HG03469 (cell line): ENCODE data around the gene PKN1.

ENCODE experiments used
- ATAC-seq: cut with Tn5 transposase; IDR thresholded peaks from one replicate; pipeline ENCODE4 v1.9.1; 2021; ENCODE audit warnings: mild to moderate bottlenecking, moderate library complexity, moderate number of reproducible peaks; ENCODE audit not compliant: unreplicated experiment

The PKN1 gene

DNA sequence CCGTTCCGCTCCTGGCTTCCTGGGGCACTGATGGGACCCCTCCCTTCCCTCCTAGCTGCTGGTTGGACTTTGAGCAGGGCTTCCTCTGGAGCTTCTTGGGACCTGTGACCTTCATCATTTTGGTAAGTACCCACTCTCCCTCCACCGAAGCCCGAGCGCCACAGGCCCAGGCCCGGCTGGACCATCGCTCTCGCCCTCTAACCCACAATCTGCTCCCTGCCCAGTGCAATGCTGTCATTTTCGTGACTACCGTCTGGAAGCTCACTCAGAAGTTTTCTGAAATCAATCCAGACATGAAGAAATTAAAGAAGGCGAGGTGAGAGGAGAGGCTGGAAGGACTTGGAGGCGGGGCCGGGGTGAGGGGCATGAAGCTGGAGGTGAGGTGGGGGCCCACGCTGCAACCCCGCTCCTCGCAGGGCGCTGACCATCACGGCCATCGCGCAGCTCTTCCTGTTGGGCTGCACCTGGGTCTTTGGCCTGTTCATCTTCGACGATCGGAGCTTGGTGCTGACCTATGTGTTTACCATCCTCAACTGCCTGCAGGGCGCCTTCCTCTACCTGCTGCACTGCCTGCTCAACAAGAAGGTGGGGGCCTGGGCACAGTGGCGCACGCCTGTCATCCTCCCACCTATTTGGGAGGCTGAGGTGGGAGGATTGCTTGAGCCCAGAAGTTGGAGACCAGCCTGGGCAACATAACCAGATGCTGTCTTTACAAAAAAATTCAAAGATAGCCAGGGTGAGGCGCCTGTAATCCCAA, 26.3 kb upstream of the PKN1 start:
- no peak for ATAC-seq

DNA sequence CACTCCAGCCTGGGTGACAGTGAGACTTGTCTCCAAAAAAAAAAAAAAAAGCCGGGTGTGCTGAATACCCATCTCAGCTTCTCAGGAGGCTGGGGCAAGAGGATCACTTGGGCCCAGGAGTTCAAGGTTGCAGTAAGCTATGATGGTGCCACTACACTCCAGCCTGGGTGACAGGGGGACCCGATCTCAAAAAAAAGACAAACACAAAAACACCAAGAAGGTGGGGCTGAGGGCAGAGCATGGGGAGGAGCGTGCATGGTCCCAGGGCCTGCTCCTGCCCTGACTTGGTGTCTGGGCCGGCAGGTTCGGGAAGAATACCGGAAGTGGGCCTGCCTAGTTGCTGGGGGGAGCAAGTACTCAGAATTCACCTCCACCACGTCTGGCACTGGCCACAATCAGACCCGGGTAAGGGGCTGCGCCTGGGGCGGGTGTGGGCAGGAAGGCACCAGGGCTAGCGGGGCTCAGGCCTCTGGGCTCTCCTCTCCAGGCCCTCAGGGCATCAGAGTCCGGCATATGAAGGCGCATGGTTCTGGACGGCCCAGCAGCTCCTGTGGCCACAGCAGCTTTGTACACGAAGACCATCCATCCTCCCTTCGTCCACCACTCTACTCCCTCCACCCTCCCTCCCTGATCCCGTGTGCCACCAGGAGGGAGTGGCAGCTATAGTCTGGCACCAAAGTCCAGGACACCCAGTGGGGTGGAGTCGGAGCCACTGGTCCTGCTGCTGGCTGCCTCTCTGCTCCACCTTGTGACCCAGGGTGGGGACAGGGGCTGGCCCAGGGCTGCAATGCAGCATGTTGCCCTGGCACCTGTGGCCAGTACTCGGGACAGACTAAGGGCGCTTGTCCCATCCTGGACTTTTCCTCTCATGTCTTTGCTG, 25.3 kb upstream of the PKN1 start:
- no peak for ATAC-seq

DNA sequence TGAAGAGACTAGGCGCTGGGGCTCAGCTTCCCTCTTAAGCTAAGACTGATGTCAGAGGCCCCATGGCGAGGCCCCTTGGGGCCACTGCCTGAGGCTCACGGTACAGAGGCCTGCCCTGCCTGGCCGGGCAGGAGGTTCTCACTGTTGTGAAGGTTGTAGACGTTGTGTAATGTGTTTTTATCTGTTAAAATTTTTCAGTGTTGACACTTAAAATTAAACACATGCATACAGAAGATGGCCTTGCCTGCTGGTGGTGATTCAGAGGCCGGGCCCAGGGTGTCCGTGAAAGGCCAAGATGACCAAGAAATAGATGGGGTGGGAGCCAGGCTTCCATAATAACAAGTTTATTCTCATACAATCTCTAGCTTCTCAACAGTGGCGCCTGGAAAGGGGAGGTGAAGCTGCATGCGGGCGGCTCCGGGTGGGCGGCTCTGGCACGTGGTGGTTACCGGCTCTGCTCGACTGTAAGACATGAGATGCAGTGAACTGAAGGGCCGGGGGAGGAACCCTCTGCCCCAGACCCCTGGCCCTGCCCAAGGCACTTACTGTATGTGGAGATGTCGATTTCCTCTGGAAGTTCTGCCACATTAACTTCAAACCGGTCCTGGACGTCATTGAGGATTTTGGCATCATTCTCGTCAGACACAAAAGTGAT, 24.5 kb upstream of the PKN1 start:
- ATAC-seq: no peak

DNA sequence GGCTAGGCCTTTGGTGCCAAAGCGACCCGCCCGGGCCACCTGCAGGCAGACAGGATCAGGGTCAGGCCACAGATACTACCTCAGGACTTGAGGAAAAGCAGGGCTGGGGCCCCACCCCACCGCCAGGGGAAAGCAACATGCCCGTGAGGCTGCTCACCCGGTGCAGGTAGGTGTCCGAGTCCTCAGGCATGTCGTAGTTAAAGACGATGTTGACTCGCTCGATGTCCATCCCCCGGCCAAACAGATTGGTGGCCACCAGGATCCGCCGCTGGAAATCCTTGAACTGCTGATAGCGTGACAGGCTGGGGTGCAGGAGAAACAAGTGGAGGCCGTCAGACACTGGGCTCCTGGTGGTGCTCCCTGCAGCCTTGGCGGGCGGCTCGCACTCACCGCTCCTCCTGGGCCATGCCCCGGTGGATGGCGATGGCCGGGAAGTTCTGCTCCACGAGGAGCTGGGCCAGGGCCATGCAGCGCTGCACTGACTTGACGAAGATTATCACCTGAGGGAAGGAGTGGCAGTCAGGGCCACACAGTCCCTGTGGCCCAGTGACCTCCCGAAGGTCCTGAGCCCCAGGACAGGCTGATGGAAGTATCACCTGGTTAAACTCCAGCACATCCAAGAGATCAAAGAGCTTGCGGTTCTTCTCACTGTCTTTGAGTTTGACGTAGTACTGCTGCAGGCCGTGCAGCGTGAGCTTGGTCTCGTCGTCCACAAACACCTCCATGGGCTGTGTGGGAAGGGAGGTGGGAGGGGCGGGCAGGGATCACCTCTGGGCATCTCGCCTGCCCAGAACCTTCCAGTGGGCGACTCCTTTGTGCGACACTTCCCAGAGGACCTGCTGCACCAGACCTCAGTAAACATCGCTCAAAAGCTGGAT, 23.7 kb upstream of the PKN1 start:
- no peak for ATAC-seq

DNA sequence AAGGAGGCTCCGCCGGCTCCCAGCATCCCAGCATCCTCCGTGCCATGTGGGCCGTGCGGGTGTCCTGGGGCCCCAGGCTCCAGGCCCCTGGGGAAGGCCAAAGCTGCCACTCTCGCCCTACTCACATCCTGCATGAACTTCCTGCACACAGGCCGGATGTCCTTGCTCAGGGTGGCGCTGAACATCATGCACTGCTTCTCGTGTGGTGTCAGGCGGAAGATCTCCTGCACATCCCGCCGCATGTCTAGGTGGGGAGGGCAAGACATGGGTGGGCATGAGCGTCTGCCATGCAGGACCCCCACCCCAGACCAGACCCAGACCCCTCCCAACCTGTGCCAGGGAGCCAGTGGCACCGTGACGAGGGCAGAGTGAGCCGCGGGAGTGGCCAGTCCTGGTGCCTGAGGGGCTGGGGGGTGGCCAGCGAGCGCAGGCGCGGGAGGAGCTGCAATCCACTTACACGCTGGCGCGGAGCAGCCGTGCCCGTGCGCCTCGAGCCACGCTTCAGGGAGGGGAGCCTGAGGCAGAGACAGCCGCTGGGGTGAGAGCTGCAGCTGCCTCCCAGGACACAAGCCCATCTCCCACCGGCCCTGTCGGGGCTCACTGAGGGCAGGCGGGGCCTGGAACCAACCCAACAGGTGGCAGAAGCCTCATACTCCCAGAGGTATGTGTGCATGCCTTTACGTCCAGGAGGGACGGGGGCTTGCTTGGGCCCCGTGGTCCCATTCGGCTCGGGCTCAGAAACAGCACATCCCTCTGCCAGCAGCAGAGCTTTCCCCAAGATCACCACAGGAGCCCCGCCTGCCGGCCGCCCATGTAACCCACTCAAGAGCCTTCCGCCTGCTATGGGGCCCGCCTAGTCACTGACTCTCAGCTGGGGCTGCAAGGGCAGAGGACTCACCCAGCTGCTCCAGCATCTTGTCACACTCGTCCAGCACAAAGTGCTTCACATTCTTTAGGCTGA, 22.7 kb upstream of the PKN1 start:
- ATAC-seq: no peak

DNA sequence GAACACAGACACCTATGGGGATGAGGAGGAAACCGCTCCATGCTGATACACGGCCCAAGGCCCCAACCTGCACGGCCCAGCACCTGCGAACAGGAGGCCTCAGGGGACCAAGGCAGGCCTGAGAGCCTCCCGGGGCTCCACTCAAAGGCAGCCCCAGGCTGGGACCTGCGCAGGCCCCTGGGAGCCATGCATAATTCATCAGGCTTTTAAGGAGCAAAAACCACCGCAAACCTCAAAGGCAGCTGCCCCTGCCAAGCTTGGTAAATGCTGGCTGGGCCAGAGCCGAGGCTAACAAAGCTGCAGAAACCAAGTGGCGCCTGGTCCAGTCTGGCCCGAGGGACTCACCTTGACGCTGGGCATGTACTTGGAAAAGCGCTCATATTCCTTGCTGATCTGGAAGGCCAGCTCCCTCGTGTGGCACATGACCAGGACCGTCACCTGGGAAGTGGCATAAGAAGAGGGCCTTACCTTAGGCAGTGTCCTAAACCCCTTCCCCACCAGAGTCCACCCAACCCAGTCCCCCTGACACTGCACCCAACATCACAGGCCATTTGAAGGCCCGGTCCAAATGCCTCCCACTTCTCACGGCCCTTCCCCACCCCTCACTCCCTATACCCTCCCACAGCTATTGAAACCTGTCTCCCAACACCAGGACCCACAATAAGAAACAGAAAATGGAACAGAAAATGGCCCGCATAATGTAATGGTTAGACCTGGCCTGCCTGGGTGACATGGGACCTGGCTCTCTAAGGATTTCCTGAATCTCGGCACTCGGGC, 21.8 kb upstream of the PKN1 start:
- no peak for ATAC-seq

DNA sequence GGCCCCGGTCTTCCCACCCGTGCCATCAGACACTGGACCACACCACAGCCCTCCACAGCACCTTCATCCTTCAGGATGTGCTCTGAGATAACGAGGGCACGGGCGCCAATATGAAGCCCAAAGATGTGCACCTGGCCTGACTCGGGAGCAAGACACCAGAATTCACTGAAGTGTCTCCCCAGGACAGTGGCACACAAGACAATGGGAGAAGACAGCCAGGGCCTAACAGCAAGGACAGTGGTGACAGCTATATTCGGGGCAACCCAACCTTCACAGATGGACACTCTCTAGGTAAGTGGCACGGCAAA, 21.2 kb upstream of the PKN1 start:
- ATAC-seq: no peak

DNA sequence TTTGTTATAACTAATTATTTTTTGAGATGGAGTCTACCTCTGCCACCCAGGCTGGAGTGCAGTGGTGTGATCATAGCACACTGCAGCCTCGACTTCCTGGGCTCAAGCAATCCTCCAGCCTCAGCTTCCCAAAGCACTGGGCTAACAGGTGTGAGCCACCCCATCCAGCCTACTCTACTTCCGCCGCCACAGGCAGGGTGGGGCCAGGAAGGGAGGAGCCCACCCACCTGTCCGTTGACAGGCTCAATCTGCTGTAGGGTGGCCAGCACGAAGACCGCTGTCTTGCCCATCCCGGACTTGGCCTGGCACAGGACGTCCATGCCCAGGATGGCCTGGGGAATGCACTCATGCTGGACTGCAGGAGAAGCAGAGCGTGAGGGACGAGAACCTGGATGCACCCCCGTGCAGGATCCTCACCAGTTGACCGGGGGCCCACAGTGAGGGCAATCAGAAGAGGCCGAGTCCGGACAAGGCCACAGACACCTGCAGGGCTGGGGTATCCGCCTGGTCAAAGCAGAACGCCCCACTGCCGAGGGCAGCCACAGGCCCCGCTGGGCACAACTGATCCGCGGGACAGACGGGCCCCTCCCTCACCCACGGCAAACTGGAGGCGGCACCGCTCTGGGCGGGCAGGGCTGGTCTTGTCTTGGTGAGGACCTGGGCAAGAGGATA, 20.6 kb upstream of the PKN1 start:
- no peak for ATAC-seq

DNA sequence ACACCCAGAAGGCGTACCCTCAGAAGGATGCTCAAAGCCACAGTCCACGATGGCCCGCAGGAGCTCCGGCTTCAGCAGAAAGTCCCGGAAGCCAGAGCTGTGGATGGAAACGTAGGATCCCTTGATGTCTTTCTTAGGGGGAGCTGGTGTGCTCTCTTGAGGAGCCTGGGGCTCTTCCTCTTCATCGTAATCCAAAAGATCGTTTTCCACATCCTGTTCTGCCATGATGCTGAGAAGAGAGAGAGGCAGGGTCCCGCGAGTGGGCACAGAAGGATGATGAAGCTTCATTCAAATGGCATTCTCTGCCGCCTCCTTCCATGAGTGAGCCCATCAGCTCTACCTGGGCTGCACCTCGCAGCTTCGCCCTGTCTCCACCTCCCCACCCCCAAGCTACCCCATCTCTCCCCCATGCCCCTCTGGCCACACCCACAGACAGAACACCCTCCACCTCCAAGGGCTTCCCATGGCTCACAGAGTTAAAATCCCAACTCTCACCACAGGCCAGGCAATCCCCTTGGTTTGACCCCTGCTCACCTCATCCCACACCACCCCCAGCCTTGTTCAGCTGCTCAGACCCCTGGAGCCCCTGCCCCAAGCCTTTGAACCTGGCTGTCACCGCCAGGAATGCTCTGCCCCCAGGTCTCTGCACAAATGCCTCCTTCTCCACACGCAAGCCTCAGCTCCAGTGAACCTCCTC, 20.0 kb upstream of the PKN1 start:
- ATAC-seq: no peak

DNA sequence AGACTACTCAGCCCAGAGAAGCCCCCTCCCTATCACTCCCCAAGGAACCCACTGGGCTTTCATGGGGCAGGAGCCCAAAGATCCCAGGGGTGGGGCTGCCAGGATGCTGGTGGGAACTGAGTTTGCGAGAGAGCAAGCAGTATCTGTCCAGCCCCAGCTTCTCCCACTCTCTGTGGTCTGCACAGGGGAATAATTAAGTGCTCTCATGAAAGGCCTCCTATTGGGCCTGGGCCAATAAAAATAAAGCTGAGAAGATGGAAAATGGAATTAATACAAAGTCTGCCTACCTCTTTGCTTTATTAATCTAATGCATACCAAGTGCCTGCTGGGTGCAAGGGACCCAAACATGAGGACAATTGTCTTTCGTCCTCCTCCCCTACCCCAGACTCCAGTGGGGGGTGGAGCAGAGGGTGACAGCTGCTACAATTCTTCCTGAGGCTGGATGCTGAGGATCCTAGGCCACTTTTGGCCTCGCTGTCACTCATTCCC, 19.4 kb upstream of the PKN1 start:
- ATAC-seq: no peak

DNA sequence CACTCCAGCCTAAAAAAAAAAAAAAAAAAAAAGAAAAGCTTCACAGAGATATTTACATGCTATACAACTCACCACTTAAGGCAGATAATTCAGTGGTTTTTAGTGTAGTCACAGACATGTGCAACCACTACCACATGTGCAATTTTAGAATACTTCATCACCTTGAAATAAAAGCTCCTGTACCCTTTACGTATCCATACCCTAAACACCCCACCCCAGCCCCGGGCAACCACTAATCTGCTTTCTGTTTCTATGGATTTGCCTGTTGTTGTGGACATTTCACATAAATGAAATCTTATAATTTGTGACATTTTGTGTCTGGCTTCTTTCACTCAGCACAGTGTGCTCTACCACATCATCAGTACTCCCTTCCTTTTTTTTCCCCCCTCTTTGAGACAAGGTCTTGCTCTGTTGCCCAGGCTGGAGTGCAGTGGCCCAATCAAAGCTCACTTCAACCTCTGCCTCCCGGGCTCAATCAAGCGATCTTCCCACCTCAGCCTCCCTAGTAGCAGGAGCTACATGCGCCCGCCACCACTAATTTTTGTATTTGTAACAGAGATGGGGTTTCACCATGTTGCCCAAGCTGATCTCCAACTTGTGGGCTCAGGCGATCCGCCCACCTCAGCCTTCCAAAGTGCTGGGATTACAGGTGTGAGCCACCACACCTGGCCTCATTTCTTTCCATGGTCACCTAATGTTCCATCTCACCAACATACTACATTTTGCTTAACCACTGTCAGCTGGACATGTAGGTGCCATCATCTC, 18.0 kb upstream of the PKN1 start:
- no peak for ATAC-seq

DNA sequence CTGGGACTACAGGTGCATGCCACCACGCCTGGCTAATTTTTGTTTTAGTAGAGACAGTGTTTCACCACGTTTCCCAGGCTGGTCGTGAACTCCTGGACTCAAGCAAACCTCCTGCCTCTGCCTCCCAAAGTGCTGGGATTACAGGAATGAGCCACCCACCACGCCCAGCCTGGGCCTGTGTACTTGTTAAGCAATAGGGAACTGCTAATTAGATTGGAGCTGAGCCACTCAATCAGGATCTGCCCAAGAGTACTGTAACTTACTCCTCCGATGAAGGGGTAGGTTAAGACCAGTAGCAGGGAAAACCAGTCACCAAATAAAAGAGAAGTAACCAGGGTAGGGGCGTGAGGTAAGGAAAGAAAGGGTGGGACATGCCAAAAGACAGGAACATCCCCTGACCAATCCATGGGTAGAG, 16.3 kb upstream of the PKN1 start:
- no peak for ATAC-seq

DNA sequence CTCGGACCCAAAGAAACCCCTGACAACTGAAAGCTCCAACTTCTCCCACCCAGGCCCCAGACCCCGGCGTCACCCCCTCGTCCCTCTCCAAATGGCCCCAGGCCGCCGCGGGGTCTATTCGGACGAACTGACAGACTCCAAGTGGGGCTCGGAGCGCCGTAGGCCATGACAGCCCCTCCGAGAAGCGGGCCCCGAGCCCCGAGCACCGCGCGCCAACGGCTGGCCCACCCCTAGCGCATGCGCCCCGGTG, 14.3 kb upstream of the PKN1 start:
- ATAC-seq: peak; percentile 17

DNA sequence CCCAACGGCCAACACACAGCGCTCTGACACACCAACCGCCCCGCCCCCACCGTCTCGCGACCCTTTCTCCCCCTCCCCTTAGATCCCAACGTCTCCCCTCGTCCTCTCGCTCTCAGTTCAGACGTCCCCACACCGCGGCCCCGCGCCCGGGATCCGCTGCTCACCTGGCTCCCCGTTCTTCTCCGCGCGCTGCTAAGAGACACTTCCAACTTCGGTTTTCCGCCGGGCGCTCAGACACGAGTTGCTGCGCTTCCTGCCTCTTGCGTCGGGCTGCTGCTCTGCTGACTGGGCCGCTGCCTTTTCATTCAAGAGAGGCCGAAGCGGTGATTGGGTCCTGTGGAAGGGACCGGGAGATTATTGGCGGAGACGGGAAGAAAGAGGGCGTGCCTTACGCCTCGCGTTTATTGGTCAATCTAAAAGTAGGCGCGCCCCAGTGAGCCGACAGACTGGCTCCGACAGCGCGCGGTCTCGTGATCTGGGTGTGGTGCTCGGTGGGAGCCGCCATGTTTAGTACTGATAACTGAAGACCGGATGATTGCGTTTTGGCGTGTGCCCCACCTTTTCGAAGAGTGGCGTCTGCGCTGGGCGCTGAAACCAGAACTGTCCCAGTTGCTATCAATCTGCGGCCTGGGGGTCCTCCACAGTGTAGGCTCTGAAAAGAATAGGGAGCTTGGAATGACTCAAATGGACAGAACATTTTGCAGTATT, 13.8 kb upstream of the PKN1 start, which contains the start of gene DDX39A:
Gene DDX39A (minus strand): TSS at position 236 of the 708 bp plus-strand sequence. CDS start 6,121 bp downstream, outside the sequence.
- ATAC-seq: peak; percentile 72

DNA sequence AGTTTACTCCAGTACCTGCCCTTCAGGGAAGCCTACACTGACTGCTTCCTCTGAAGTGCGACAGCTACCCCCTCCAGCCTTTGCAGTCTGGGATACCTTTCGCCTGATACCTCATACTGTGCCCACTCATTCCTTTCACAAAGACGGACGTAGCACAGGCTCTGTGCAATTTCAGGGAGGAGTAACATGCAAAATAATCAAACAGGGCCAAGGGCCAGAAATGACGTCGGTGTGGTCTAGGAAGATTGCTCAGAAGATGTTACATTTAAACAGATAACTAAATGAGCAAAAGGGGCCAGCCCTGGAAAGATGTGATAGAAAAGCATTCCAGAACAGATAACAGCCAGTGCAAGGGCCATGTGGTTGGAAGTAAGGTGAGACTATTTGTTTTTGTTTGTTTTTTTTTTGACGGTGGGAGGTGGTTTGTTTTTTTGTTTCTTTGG, 7.4 kb upstream of the PKN1 start:
- no peak for ATAC-seq

DNA sequence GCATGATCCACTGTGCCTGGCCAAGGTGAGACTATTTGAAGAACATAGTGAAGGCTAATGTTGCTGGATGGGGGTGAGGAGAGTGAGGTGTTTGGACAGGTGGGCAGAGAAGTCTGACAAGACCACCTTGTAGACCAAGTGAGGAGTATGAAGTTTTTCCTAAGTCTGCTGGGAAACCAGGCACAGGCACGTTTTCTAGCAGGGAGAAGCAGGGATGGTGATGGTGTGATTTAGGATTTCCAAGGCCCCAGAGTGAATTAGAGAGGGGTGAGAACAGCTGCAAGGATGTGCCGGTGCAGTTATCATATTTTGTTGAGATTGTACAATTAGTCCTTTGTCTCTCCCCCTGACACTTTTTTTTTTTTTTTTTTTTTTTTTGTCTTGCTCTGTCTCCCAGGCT, 5.6 kb upstream of the PKN1 start:
- no peak for ATAC-seq
